CD4-positive, alpha-beta T cell (primary cell): ENCODE data around the gene SLC25A39. TPM values are rescaled to one million over a fixed set of nuclear protein-coding genes. Genes with fewer than 3 reads are reported as not detected.
"Not testable (repeated sequence)": the region's sequence is repeated elsewhere in the genome, so short reads cannot be mapped to it uniquely, and the experiment has no call there.

Source experiments
- ATAC-seq: fragments of 200-7000 bp; cut with Tn5 transposase; one replicate; pipeline ENCODE4 v1.10.0; 2022; ENCODE audit warnings: mild to moderate bottlenecking; ENCODE audit not compliant: poor library complexity
- CTCF ChIA-PET: fragments of 350-600 bp; sonication (Branson Sonifier 250); formaldehyde crosslinking; loops from one replicate; lab custom pipeline; 2021; ENCODE audit warnings: antibody characterized with exemption, inconsistent platforms; lab: Charles Lee
- POLR2A ChIA-PET: fragments of 350-600 bp; sonication (Branson Sonifier 250); formaldehyde crosslinking; loops from one replicate; lab custom pipeline; 2021; ENCODE audit warnings: antibody characterized with exemption, inconsistent platforms; lab: Charles Lee
- DNase-seq, 14 experiments: peaks; one replicate each; pipeline ENCODE4 v3.0.0-alpha.2; 2013 to 2020; ENCODE audit warnings: mixed read lengths in 2 of 14
- H3K27ac ChIP-seq, 2 donors: one replicate each; pipeline versions ENCODE4 v1.5.1 to v1.7.0; 2013; ENCODE audit warnings: low read length in 2 of 2, low read depth in 1 of 2, mild to moderate bottlenecking in 1 of 2
- H3K27me3 ChIP-seq, 2 experiments: 1 replicate in 1 of 2; 2 replicates in 1 of 2; pipeline versions ENCODE4 v1.6.1 to v1.7.0; 2013; ENCODE audit warnings: low read length in 2 of 2, control low read depth in 1 of 2, mild to moderate bottlenecking in 1 of 2, moderate library complexity in 1 of 2; ENCODE audit not compliant: insufficient read depth in 2 of 2, control insufficient read depth in 1 of 2
- H3K36me3 ChIP-seq: one replicate; pipeline ENCODE4 v1.6.1; 2013; ENCODE audit warnings: low read length, control low read depth; ENCODE audit not compliant: insufficient read depth
- H3K4me1 ChIP-seq: one replicate; pipeline ENCODE4 v1.6.1; 2013; ENCODE audit warnings: low read length, control low read depth; ENCODE audit not compliant: insufficient read depth
- H3K4me3 ChIP-seq: one replicate; pipeline ENCODE4 v1.5.1; 2013; ENCODE audit warnings: mild to moderate bottlenecking, low read length, moderate library complexity
- H3K9me3 ChIP-seq, 2 experiments: 1 replicate in 1 of 2; 2 replicates in 1 of 2; pipeline versions ENCODE4 v1.6.1 to v1.7.0; 2013; ENCODE audit warnings: low read length in 2 of 2, mild to moderate bottlenecking in 2 of 2, control low read depth in 1 of 2, moderate library complexity in 1 of 2; ENCODE audit not compliant: control insufficient read depth in 1 of 2, insufficient read depth in 1 of 2
- H3K27ac Mint-ChIP-seq: one replicate; pipeline ENCODE4 v1.8.0; 2020; ENCODE audit warnings: mixed read lengths
- H3K27me3 Mint-ChIP-seq: one replicate; pipeline ENCODE4 v1.8.0; 2021; ENCODE audit warnings: mixed read lengths
- H3K36me3 Mint-ChIP-seq: one replicate; pipeline ENCODE4 v1.8.0; 2021; ENCODE audit warnings: low read depth, mixed read lengths
- H3K4me1 Mint-ChIP-seq: one replicate; pipeline ENCODE4 v1.8.0; 2021; ENCODE audit warnings: low read depth, mixed read lengths
- H3K4me3 Mint-ChIP-seq: one replicate; pipeline ENCODE4 v1.8.0; 2020; ENCODE audit warnings: mild to moderate bottlenecking, mixed read lengths
- H3K9me3 Mint-ChIP-seq: one replicate; pipeline ENCODE4 v1.8.0; 2020; ENCODE audit warnings: mixed read lengths
- intact Hi-C, 2 experiments: fragments of 100-400 bp; cut with DNase I in 1 of 2; cut with micrococcal nuclease in 1 of 2; formaldehyde crosslinking; loops; one replicate each; pipeline versions ENCODE4 v1.15.1 to v1.9.0; 2023 to 2025; cut with DNase I, micrococcal nuclease
- polyA plus RNA-seq, 2 donors: library from polyadenylated mRNA; unstranded; fragments of 120-200 nt; gene quantifications; one replicate each; pipeline ENCODE4 v1.2.1, GENCODE V29; 2013
- total RNA-seq, 174 experiments: library from RNA in 2 of 174; stranded (reverse) in 2 of 174; gene quantifications; one replicate each; pipeline ENCODE4 v1.2.3 and lab custom pipeline; 2021 to 2026
- TF ChIP-seq, protein P1 (sequence below): fragments of 200-600 bp; IDR thresholded peaks from one replicate; pipeline ENCODE4 v1.8.0; 2022; ENCODE audit warnings: antibody characterized with exemption, mild to moderate bottlenecking

Gene SLC25A39, protein sequence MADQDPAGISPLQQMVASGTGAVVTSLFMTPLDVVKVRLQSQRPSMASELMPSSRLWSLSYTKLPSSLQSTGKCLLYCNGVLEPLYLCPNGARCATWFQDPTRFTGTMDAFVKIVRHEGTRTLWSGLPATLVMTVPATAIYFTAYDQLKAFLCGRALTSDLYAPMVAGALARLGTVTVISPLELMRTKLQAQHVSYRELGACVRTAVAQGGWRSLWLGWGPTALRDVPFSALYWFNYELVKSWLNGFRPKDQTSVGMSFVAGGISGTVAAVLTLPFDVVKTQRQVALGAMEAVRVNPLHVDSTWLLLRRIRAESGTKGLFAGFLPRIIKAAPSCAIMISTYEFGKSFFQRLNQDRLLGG
- total RNA-seq: 10 to 100 TPM; 55.5 to 65.5 TPM
- polyA plus RNA-seq (2013, experiment 1 of 2): 71.2 TPM
- polyA plus RNA-seq (2013, experiment 2 of 2): 76.9 TPM
- total RNA-seq (lab: John Stamatoyannopoulos, UW): 27.8 to 199 (median 66.7) reads per million in 172 experiments

DNA sequence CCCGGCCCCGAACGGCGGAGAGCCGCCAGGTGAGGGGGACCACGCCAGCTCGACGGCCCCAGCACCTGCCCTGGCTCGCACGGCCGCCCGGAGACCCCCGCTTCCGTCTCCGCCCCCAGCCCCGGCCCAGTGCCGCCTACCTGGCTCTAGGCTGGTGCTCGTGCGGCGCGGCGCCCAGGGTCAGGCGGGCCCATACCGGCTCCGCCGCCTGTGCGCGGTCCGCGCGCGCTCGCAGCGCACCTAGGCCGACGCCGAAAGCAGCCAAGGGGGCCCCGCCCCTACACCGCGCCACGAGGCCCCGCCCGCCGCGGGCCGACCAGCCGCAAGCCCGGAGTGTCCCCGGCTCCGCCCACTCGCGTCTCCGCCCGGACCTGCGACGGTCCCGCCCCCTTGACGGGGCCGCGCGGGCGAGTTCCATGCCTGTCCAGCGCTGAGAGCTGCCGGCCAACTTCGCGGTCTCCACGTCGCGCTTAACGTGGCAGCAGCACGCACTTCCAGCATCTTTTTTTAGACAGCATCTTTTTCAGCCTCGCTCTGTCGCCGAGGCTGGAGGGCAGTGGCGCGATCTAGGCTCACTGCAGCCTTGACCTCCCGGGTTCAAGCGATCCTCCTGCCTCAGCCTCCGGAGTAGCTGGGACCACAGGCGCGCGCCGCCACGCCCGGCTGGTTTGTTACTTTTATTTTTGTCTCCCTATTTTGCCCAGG is at the start of gene SLC25A39:
SLC25A39 (minus strand) TSS at position 253 of the 705 bp plus-strand sequence. CDS start 1,261 bp downstream, outside the sequence.
- peak; percentile 87 to 97 (median 94) for DNase-seq
- TF ChIP-seq, protein P1, sequence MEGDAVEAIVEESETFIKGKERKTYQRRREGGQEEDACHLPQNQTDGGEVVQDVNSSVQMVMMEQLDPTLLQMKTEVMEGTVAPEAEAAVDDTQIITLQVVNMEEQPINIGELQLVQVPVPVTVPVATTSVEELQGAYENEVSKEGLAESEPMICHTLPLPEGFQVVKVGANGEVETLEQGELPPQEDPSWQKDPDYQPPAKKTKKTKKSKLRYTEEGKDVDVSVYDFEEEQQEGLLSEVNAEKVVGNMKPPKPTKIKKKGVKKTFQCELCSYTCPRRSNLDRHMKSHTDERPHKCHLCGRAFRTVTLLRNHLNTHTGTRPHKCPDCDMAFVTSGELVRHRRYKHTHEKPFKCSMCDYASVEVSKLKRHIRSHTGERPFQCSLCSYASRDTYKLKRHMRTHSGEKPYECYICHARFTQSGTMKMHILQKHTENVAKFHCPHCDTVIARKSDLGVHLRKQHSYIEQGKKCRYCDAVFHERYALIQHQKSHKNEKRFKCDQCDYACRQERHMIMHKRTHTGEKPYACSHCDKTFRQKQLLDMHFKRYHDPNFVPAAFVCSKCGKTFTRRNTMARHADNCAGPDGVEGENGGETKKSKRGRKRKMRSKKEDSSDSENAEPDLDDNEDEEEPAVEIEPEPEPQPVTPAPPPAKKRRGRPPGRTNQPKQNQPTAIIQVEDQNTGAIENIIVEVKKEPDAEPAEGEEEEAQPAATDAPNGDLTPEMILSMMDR: no peak
- H3K4me3 Mint-ChIP-seq: peak within 1 kb of the TSS; percentile 95
- peaks cover 27% of the 10 kb centered on the region for H3K4me1 Mint-ChIP-seq
- Histone ChIP-seq H3K36me3 (peaks cover 27% of the 10 kb centered on the region), H3K4me3 (peak within 1 kb of the TSS; percentile 85), H3K27ac (peak within 1 kb of the TSS; percentile 83 to 90), H3K27me3 (no peaks in the 10 kb centered on the region), H3K4me1 (peaks cover 44% of the 10 kb centered on the region), H3K9me3 (no peaks in the 10 kb centered on the region)
- H3K27ac Mint-ChIP-seq: peak within 1 kb of the TSS; percentile 96
- H3K9me3 Mint-ChIP-seq: no peaks in the 10 kb centered on the region
- ChIA-PET CTCF (interaction anchor here (1.6 to 2.1 kb wide), 2 partner anchors 106 to 114 kb away, joined by 4 to 10 read pairs; no protein-coding TSS in a partner anchor), POLR2A (interaction anchor here (0.9 to 4.4 kb wide), 13 partner anchors 21 to 138 kb away, joined by 3 to 157 read pairs (median 5); partner anchors contain the start of genes ATXN7L3, GRN, TMUB2 and UBTF)
- H3K36me3 Mint-ChIP-seq: peaks cover 26% of the 10 kb centered on the region
- H3K27me3 Mint-ChIP-seq: no peaks in the 10 kb centered on the region
- ATAC-seq: peak; percentile 69
- intact Hi-C loops: loop anchor here (1.0 to 10.0 kb wide), 5 partner anchors 16 to 200 kb away; partner anchors contain the start of genes HDAC5 (in 1 of the 2), HROB (in 1 of the 2) and RUNDC3A (in 1 of the 2)

DNA sequence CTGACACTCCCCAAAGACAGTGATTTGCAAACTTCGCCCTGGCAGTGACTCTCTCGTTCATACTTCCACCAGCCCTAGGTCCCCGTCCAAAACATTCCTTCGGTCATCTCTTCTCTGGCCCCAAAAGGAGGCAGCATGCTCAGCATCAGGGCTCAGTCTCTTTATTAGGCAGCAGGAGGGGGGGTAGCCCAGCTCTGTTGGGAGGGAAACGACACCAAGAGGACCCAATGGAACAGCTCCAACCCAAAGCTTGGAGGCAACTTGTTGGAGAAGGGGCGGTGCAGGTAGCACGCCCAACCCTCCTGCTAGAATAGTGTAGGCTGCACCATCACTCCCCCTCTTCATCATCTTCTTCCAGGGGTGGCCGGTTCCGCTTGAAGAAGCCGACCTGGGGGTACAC is 47.4 kb upstream of the SLC25A39 start:
- peaks cover 53% of the 10 kb centered on the region for H3K27me3 Mint-ChIP-seq
- Histone ChIP-seq H3K27me3 (peaks cover 0 to 16% of the 10 kb centered on the region in 2 experiments), H3K4me1 (peaks cover 8% of the 10 kb centered on the region), H3K27ac (no peak overlapping the region), H3K9me3 (no peaks in the 10 kb centered on the region), H3K4me3 (no peak overlapping the region), H3K36me3 (no peaks in the 10 kb centered on the region)
- no peaks in the 10 kb centered on the region for H3K9me3 Mint-ChIP-seq
- TF ChIP-seq, protein P1: no peak
- H3K4me3 Mint-ChIP-seq: no peak overlapping the region
- ChIA-PET CTCF (no interaction called here), POLR2A (no interaction called here)
- no peak for ATAC-seq
- peaks cover 7% of the 10 kb centered on the region for H3K4me1 Mint-ChIP-seq
- DNase-seq: no peak
- H3K27ac Mint-ChIP-seq: no peak overlapping the region
- no peaks in the 10 kb centered on the region for H3K36me3 Mint-ChIP-seq
- intact Hi-C loops: no loop called here

DNA sequence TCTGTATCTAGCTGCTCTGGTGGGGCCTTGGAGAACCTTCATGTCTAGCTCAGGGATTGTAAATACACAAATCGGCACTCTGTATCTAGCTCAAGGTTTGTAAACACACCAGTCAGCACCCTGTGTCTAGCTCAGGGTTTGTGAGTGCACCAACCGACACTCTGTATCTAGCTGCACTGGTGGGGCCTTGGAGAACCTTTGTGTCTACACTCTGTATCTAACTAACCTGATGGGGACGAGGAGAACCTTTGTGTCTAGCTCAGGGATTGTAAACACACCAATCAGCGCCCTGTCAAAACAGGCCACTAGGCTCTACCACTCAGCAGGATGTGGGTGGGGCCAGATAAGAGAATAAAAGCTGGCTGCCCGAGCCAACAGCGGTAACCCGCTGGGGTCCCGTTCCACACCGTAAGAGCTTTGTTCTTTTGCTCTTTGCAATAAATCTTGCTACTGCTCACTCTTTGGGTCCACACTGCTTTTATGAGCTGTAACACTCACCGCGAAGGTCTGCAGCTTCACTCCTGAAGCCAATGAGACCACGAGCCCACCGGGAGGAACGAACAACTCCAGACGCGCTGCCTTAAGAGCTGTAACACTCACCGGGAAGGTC is 44.9 kb upstream of the SLC25A39 start:
- H3K27ac ChIP-seq, CTCF ChIA-PET, H3K9me3 Mint-ChIP-seq, H3K9me3 ChIP-seq, POLR2A ChIA-PET, H3K4me1 ChIP-seq, H3K4me1 Mint-ChIP-seq, intact Hi-C loops, H3K4me3 Mint-ChIP-seq, H3K36me3 Mint-ChIP-seq, H3K36me3 ChIP-seq, H3K27ac Mint-ChIP-seq, ATAC-seq, H3K4me3 ChIP-seq: not testable (repeated sequence)
- DNase-seq: peak in 1 of 14 experiments; percentile 30
- H3K27me3 ChIP-seq: peaks cover 0 to 14% of the 10 kb centered on the region in 2 experiments
- peaks cover 66% of the 10 kb centered on the region for H3K27me3 Mint-ChIP-seq

DNA sequence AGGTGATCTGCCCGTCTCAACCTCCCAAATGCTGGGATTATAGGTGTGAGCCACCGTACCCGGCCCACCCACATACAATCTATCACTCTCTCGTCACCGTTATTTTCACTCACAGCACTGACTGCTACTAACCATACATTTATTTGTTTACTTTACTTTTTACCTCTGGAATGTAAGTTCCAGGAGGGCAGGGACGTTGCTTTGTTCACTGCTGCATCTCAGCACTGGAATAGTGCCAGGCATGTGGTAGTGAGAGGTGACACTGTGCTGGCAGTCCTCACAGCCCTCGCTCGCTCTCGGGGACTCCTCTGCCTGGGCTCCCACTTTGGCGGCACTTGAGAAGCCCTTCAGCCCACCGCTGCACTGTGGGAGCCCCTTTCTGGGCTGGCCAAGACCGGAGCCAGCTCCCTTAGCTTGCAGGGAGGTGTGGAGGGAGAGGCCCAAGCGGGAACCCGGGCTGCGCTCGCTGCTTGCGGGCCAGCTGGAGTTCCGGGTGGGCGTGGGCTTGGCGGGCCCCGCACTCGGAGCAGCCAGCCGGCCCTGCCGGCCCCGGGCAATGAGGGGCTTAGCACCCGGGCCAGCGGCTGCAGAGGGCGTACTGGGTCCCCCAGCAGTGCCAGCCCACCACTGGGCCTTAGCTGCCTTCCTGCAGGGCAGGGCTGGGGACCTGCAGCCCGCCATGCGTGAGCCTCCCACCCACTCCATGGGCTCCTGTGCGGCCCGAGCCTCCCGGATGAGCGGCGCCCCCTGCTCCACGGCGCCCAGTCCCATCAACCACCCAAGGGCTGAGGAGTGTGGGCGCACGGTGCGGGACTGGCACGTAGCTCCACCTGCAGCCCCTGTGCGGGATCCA is 44.0 kb upstream of the SLC25A39 start:
- CTCF ChIA-PET, intact Hi-C loops: not testable (repeated sequence)
- H3K27me3 Mint-ChIP-seq: peaks cover 64% of the 10 kb centered on the region

More for the DNA sequence above, 44.0 kb upstream of the SLC25A39 start:
- H3K36me3 Mint-ChIP-seq, H3K4me1 ChIP-seq, H3K27me3 ChIP-seq, ATAC-seq, H3K27ac Mint-ChIP-seq, H3K4me1 Mint-ChIP-seq, H3K9me3 Mint-ChIP-seq, DNase-seq, H3K27ac ChIP-seq, H3K9me3 ChIP-seq, H3K4me3 ChIP-seq, H3K4me3 Mint-ChIP-seq, H3K36me3 ChIP-seq, POLR2A ChIA-PET: not testable (repeated sequence)
